Activated naive CD4-positive, alpha-beta T cell treated with anti-CD3 and anti-CD28 coated beads, Interleukin-2, amount 10 ng/mL, durations not matched to agents 7 days and 5 days (primary cell): Measurements from ENCODE around the gene MAP6D1.

Experiments
- CTCF ChIA-PET: fragments of 350-600 bp; sonication (Branson Sonifier 250); formaldehyde crosslinking; loops from one replicate; lab custom pipeline; 2021; ENCODE audit warnings: antibody characterized with exemption; lab: Charles Lee
- DNase-seq: peaks from one replicate; pipeline ENCODE4 v3.0.0-alpha.2; 2020
- H3K27ac Mint-ChIP-seq: one replicate; pipeline ENCODE4 v1.8.0; 2021; ENCODE audit warnings: mild to moderate bottlenecking, moderate library complexity, mixed read lengths
- H3K27me3 Mint-ChIP-seq: one replicate; pipeline ENCODE4 v1.8.0; 2021; ENCODE audit warnings: mild to moderate bottlenecking, mixed read lengths
- H3K36me3 Mint-ChIP-seq: one replicate; pipeline ENCODE4 v1.8.0; 2021; ENCODE audit warnings: mixed read lengths
- H3K4me1 Mint-ChIP-seq: one replicate; pipeline ENCODE4 v1.8.0; 2021; ENCODE audit warnings: mixed read lengths
- H3K4me3 Mint-ChIP-seq: one replicate; pipeline ENCODE4 v1.8.0; 2021; ENCODE audit warnings: mild to moderate bottlenecking, moderate library complexity, mixed read lengths
- H3K9me3 Mint-ChIP-seq: one replicate; pipeline ENCODE4 v1.8.0; 2021; ENCODE audit warnings: mixed read lengths

MAP6D1 gene

GRCh38 chr3:183825456-183826161 is at the start of gene MAP6D1:
MAP6D1 (minus strand) TSS chr3:183825577; CDS start chr3:183825547, 30 bp downstream.
- DNase-seq: peak; percentile 54
- peaks cover 28% of the 10 kb centered on the region for H3K27me3 Mint-ChIP-seq
- no peak within 1 kb of the TSS for H3K27ac Mint-ChIP-seq
- CTCF ChIA-PET: interaction anchor here (1.1 kb wide), 1 partner anchor 59 kb away, joined by 4 read pairs; the partner anchor contains the start of gene PARL
- H3K4me1 Mint-ChIP-seq: peaks cover 15% of the 10 kb centered on the region
- H3K36me3 Mint-ChIP-seq: peaks cover 2% of the 10 kb centered on the region
- H3K4me3 Mint-ChIP-seq: peak within 1 kb of the TSS; percentile 78
- no peaks in the 10 kb centered on the region for H3K9me3 Mint-ChIP-seq

GRCh38 chr3:183873914-183874313 is 48.5 kb upstream of the MAP6D1 start:
- H3K27me3 Mint-ChIP-seq: no peaks in the 10 kb centered on the region
- H3K9me3 Mint-ChIP-seq: no peaks in the 10 kb centered on the region
- peaks cover 8% of the 10 kb centered on the region for H3K36me3 Mint-ChIP-seq
- peaks cover 23% of the 10 kb centered on the region for H3K4me1 Mint-ChIP-seq
- no peak overlapping the region for H3K27ac Mint-ChIP-seq
- DNase-seq: no peak
- no peak overlapping the region for H3K4me3 Mint-ChIP-seq
- CTCF ChIA-PET: interaction anchor here (1.5 to 2.5 kb wide), 2 partner anchors 11 to 107 kb away, joined by 3 to 10 read pairs; partner anchors contain the start of gene PARL

- Mint-ChIP-seq H3K27me3 (no peaks in the 10 kb centered on the region), H3K27ac (no peak overlapping the region)
These were observed 46.2 kb upstream of the MAP6D1 start for GRCh38 chr3:183871541-183871940.

GRCh38 chr3:183870563-183870962 is 45.2 kb upstream of the MAP6D1 start:
- H3K4me3 Mint-ChIP-seq: no peak overlapping the region
- H3K4me1 Mint-ChIP-seq: peaks cover 13% of the 10 kb centered on the region
- DNase-seq: no peak
- peak overlapping the region; percentile 3 for H3K27ac Mint-ChIP-seq
- H3K36me3 Mint-ChIP-seq: peaks cover 7% of the 10 kb centered on the region
- H3K9me3 Mint-ChIP-seq: no peaks in the 10 kb centered on the region
- H3K27me3 Mint-ChIP-seq: no peaks in the 10 kb centered on the region
- CTCF ChIA-PET: no interaction called here

More at GRCh38 chr3:183871541-183871940, 46.2 kb upstream of the MAP6D1 start:
- H3K9me3 Mint-ChIP-seq: no peaks in the 10 kb centered on the region
- H3K36me3 Mint-ChIP-seq: peaks cover 3% of the 10 kb centered on the region
- DNase-seq: no peak
- H3K4me1 Mint-ChIP-seq: peaks cover 13% of the 10 kb centered on the region
- CTCF ChIA-PET: interaction anchor here (1.4 kb wide), 1 partner anchor 13 kb away, joined by 3 read pairs; the partner anchor contains the start of gene PARL
- H3K4me3 Mint-ChIP-seq: no peak overlapping the region

- no peak for DNase-seq
- H3K4me3 Mint-ChIP-seq: no peak overlapping the region
- H3K36me3 Mint-ChIP-seq: peaks cover 14% of the 10 kb centered on the region
- H3K27me3 Mint-ChIP-seq: no peaks in the 10 kb centered on the region
- H3K27ac Mint-ChIP-seq: no peak overlapping the region
- CTCF ChIA-PET: interaction anchor here (1.2 kb wide), 1 partner anchor 9 kb away, joined by 3 read pairs; no protein-coding TSS in a partner anchor
- peaks cover 13% of the 10 kb centered on the region for H3K4me1 Mint-ChIP-seq
- no peaks in the 10 kb centered on the region for H3K9me3 Mint-ChIP-seq
These were observed 43.4 kb upstream of the MAP6D1 start for GRCh38 chr3:183868796-183869195.

GRCh38 chr3:183862610-183863009 is 37.2 kb upstream of the MAP6D1 start:
- no peak overlapping the region for H3K4me3 Mint-ChIP-seq
- no peaks in the 10 kb centered on the region for H3K27me3 Mint-ChIP-seq
- no peak for DNase-seq
- CTCF ChIA-PET: interaction anchor here (0.9 kb wide), 1 partner anchor 29 kb away, joined by 3 read pairs; no protein-coding TSS in a partner anchor
- H3K9me3 Mint-ChIP-seq: no peaks in the 10 kb centered on the region
- no peak overlapping the region for H3K27ac Mint-ChIP-seq
- peaks cover 50% of the 10 kb centered on the region for H3K36me3 Mint-ChIP-seq
- no peaks in the 10 kb centered on the region for H3K4me1 Mint-ChIP-seq

- peaks cover 51% of the 10 kb centered on the region for H3K36me3 Mint-ChIP-seq
- CTCF ChIA-PET: no interaction called here
- H3K4me3 Mint-ChIP-seq: no peak overlapping the region
- DNase-seq: no peak
- no peaks in the 10 kb centered on the region for H3K27me3 Mint-ChIP-seq
- H3K9me3 Mint-ChIP-seq: no peaks in the 10 kb centered on the region
- H3K4me1 Mint-ChIP-seq: no peaks in the 10 kb centered on the region
- no peak overlapping the region for H3K27ac Mint-ChIP-seq
These were observed 32.5 kb upstream of the MAP6D1 start for GRCh38 chr3:183857863-183858262.

GRCh38 chr3:183854318-183855035 is 29.1 kb upstream of the MAP6D1 start:
- no peak for DNase-seq
- Mint-ChIP-seq H3K4me1 (no peaks in the 10 kb centered on the region), H3K9me3 (no peaks in the 10 kb centered on the region), H3K4me3 (no peak overlapping the region), H3K27ac (no peak overlapping the region), H3K36me3 (peaks cover 40% of the 10 kb centered on the region), H3K27me3 (no peaks in the 10 kb centered on the region)
- CTCF ChIA-PET: no interaction called here

- no peaks in the 10 kb centered on the region for H3K27me3 Mint-ChIP-seq
- no peak overlapping the region for H3K4me3 Mint-ChIP-seq
- no peak overlapping the region for H3K27ac Mint-ChIP-seq
- no peaks in the 10 kb centered on the region for H3K9me3 Mint-ChIP-seq
- no peaks in the 10 kb centered on the region for H3K4me1 Mint-ChIP-seq
- DNase-seq: no peak
- CTCF ChIA-PET: no interaction called here
- H3K36me3 Mint-ChIP-seq: peaks cover 36% of the 10 kb centered on the region
These were observed 20.4 kb upstream of the MAP6D1 start for GRCh38 chr3:183845608-183846288.

- Mint-ChIP-seq H3K4me3 (no peak overlapping the region), H3K27ac (no peak overlapping the region), H3K4me1 (no peaks in the 10 kb centered on the region), H3K9me3 (no peaks in the 10 kb centered on the region), H3K27me3 (no peaks in the 10 kb centered on the region), H3K36me3 (peaks cover 35% of the 10 kb centered on the region)
- CTCF ChIA-PET: no interaction called here
- no peak for DNase-seq
These were observed 19.7 kb upstream of the MAP6D1 start for GRCh38 chr3:183845090-183845489.

- CTCF ChIA-PET: no interaction called here
- Mint-ChIP-seq H3K27ac (no peak overlapping the region), H3K9me3 (no peaks in the 10 kb centered on the region), H3K4me1 (no peaks in the 10 kb centered on the region), H3K36me3 (peaks cover 39% of the 10 kb centered on the region), H3K27me3 (no peaks in the 10 kb centered on the region), H3K4me3 (no peak overlapping the region)
- no peak for DNase-seq
These were observed 19.2 kb upstream of the MAP6D1 start for GRCh38 chr3:183844606-183845005.

GRCh38 chr3:183839751-183840150 is 14.4 kb upstream of the MAP6D1 start:
- Mint-ChIP-seq H3K9me3 (no peaks in the 10 kb centered on the region), H3K36me3 (peaks cover 32% of the 10 kb centered on the region), H3K4me3 (no peak overlapping the region), H3K27ac (no peak overlapping the region), H3K4me1 (no peaks in the 10 kb centered on the region), H3K27me3 (no peaks in the 10 kb centered on the region)
- CTCF ChIA-PET: no interaction called here
- DNase-seq: no peak

- Mint-ChIP-seq H3K4me1 (no peaks in the 10 kb centered on the region), H3K27me3 (no peaks in the 10 kb centered on the region), H3K27ac (no peak overlapping the region), H3K9me3 (no peaks in the 10 kb centered on the region), H3K36me3 (peaks cover 28% of the 10 kb centered on the region), H3K4me3 (no peak overlapping the region)
- DNase-seq: no peak
- CTCF ChIA-PET: no interaction called here
These were observed 12.5 kb upstream of the MAP6D1 start for GRCh38 chr3:183837894-183838293.

GRCh38 chr3:183837390-183837789 is 12.0 kb upstream of the MAP6D1 start:
- Mint-ChIP-seq H3K36me3 (peaks cover 31% of the 10 kb centered on the region), H3K4me3 (no peak overlapping the region), H3K4me1 (no peaks in the 10 kb centered on the region), H3K27ac (no peak overlapping the region), H3K27me3 (no peaks in the 10 kb centered on the region), H3K9me3 (no peaks in the 10 kb centered on the region)
- DNase-seq: no peak
- CTCF ChIA-PET: no interaction called here
